GM18526 (cell line): ENCODE measurements around the gene BICC1.

ENCODE experiments used
- POLR2A ChIP-seq: IDR thresholded peaks from 3 replicates; pipeline ENCODE4 v1.6.1; 2011; ENCODE audit not compliant: insufficient read length; ENCODE audit errors: extremely low read depth

The BICC1 gene

GRCh38 chr10:58512491-58513187, at the start of gene BICC1:
Gene BICC1, plus strand, starts transcription at chr10:58512872. Its CDS starts 272 bp downstream, at chr10:58513144.
- no peak for TF ChIP-seq POLR2A

GRCh38 chr10:58464956-58465355, 47.7 kb upstream of the BICC1 start:
- no peak for TF ChIP-seq POLR2A

- TF ChIP-seq POLR2A: no peak
These were observed 47.0 kb upstream of the BICC1 start for GRCh38 chr10:58465629-58466028.

GRCh38 chr10:58467931-58468635, 44.6 kb upstream of the BICC1 start:
- TF ChIP-seq POLR2A: no peak

GRCh38 chr10:58473976-58474375, 38.7 kb upstream of the BICC1 start:
- no peak for TF ChIP-seq POLR2A

GRCh38 chr10:58475322-58476277, 37.1 kb upstream of the BICC1 start:
- TF ChIP-seq POLR2A: no peak

GRCh38 chr10:58477122-58477521, 35.5 kb upstream of the BICC1 start:
- TF ChIP-seq POLR2A: no peak

GRCh38 chr10:58477902-58478301, 34.8 kb upstream of the BICC1 start:
- TF ChIP-seq POLR2A: no peak

- TF ChIP-seq POLR2A: no peak
These were observed 33.6 kb upstream of the BICC1 start for GRCh38 chr10:58479045-58479444.

GRCh38 chr10:58480321-58480720, 32.4 kb upstream of the BICC1 start:
- no peak for TF ChIP-seq POLR2A

- TF ChIP-seq POLR2A: no peak
These were observed 31.0 kb upstream of the BICC1 start for GRCh38 chr10:58481569-58482109.

GRCh38 chr10:58486821-58487220, 25.9 kb upstream of the BICC1 start:
- TF ChIP-seq POLR2A: no peak

GRCh38 chr10:58488921-58489320, 23.8 kb upstream of the BICC1 start:
- TF ChIP-seq POLR2A: no peak

- TF ChIP-seq POLR2A: no peak
These were observed 9.7 kb upstream of the BICC1 start for GRCh38 chr10:58502956-58503355.

GRCh38 chr10:58508316-58508715, 4.4 kb upstream of the BICC1 start:
- no peak for TF ChIP-seq POLR2A
